PC-3 (cell line): ENCODE data around the gene PPP2R1A. TPM values are rescaled to one million over a fixed set of nuclear protein-coding genes. Genes with fewer than 3 reads are reported as not detected.

ENCODE experiments used
- ATAC-seq: fragments of 200-7000 bp; cut with Tn5 transposase; 2 replicates; pipeline ENCODE4 v1.9.1; 2020; ENCODE audit warnings: mild to moderate bottlenecking, moderate library complexity
- BruUV-seq: library from RNA; stranded (reverse); fragments of 400-500 nt; replicated peaks from 2 replicates; lab custom pipeline; 2021; lab: Mats Ljungman, UMichigan
- CTCF ChIA-PET: fragments of 300-600 bp; sonication (Branson Sonifier 250); formaldehyde crosslinking; loops from one replicate; lab custom pipeline; 2022; ENCODE audit warnings: antibody characterized with exemption; lab: Charles Lee
- POLR2A ChIA-PET: fragments of 300-600 bp; sonication (Branson Sonifier 250); formaldehyde crosslinking; loops from one replicate; lab custom pipeline; 2022; ENCODE audit warnings: antibody characterized with exemption; ENCODE audit not compliant: unreplicated experiment; lab: Charles Lee
- DNase-seq: peaks from one replicate; pipeline ENCODE4 v3.0.0-alpha.2; 2015
- H2AFZ ChIP-seq: fragments of 300-600 bp; sonication (generic); 2 replicates; pipeline ENCODE4 v1.6.0; 2016; ENCODE audit warnings: antibody characterized with exemption, low read length
- H3F3A ChIP-seq: fragments of 300-600 bp; sonication (generic); one replicate; pipeline ENCODE4 v1.6.0; 2017; ENCODE audit warnings: antibody characterized with exemption, low read length, control low read depth, mild to moderate bottlenecking; ENCODE audit not compliant: unreplicated experiment
- H3K27ac ChIP-seq: fragments of 300-600 bp; sonication (generic); 2 replicates; pipeline ENCODE4 v1.5.1; 2016; ENCODE audit warnings: mild to moderate bottlenecking, low read length
- H3K27me3 ChIP-seq: fragments of 300-600 bp; sonication (generic); 2 replicates; pipeline ENCODE4 v1.6.1; 2016; ENCODE audit warnings: low read length, mixed read lengths
- H3K36me3 ChIP-seq: fragments of 300-600 bp; sonication (generic); 2 replicates; pipeline ENCODE4 v1.6.1; 2016; ENCODE audit warnings: low read depth, mixed run types, low read length, mixed read lengths
- H3K4me1 ChIP-seq: fragments of 300-600 bp; sonication (generic); 2 replicates; pipeline ENCODE4 v1.5.1; 2016; ENCODE audit warnings: low read length; ENCODE audit not compliant: insufficient read depth
- H3K4me2 ChIP-seq: fragments of 300-600 bp; sonication (generic); 2 replicates; pipeline ENCODE4 v1.6.0; 2016; ENCODE audit warnings: low read length
- H3K4me3 ChIP-seq: fragments of 300-600 bp; sonication (generic); 2 replicates; pipeline ENCODE4 v1.5.1; 2016; ENCODE audit warnings: mild to moderate bottlenecking, low read length, mixed read lengths
- H3K79me2 ChIP-seq: fragments of 300-600 bp; sonication (generic); 2 replicates; pipeline ENCODE4 v1.6.1; 2017; ENCODE audit warnings: low read length, mixed read lengths
- H3K9ac ChIP-seq: fragments of 300-600 bp; sonication (generic); 2 replicates; pipeline ENCODE4 v1.6.0; 2016; ENCODE audit warnings: mild to moderate bottlenecking, low read length
- H3K9me2 ChIP-seq: fragments of 300-600 bp; sonication (generic); replicated peaks from 2 replicates; pipeline ENCODE4 v1.6.1; 2016; ENCODE audit warnings: mixed run types, low read length, mixed read lengths
- H3K9me3 ChIP-seq: fragments of 300-600 bp; sonication (generic); 2 replicates; pipeline ENCODE4 v1.6.1; 2016; ENCODE audit warnings: low read length, mixed read lengths
- H4K20me1 ChIP-seq: fragments of 300-600 bp; sonication (generic); 2 replicates; pipeline ENCODE4 v1.6.1; 2016; ENCODE audit warnings: low read length, mixed read lengths
- CTCF ChIP-seq: fragments of 300-600 bp; sonication (generic); conservative IDR thresholded peaks from 2 replicates; pipeline ENCODE4 v1.5.1; 2017; ENCODE audit warnings: antibody characterized with exemption, low read depth, mild to moderate bottlenecking, low read length
- EZH2 ChIP-seq: fragments of 300-600 bp; sonication (generic); IDR thresholded peaks from one replicate; pipeline ENCODE4 v1.6.1; 2017; ENCODE audit warnings: antibody characterized with exemption, mild to moderate bottlenecking, low read length; ENCODE audit not compliant: unreplicated experiment
- EZH2phosphoT487 ChIP-seq: fragments of 300-600 bp; sonication (generic); IDR thresholded peaks from 2 replicates; pipeline ENCODE4 v1.6.1; 2018; ENCODE audit warnings: mild to moderate bottlenecking, antibody characterized with exemption, low read length, borderline replicate concordance
- intact Hi-C: fragments of 100-400 bp; cut with micrococcal nuclease; formaldehyde crosslinking; loops from 2 replicates; pipeline ENCODE4 v1.9.0; 2023
- total RNA-seq: library from RNA; depleted of rRNA; stranded (reverse); fragments of >200 nt; gene quantifications from 2 replicates; pipeline ENCODE4 v1.2.3, GENCODE V29; 2014

The PPP2R1A gene
- total RNA-seq, 1 experiment from 2014 or later = 336 TPM

GRCh38 chr19:52142001-52142595 lies 47.8 kb upstream of the PPP2R1A start:
- Histone ChIP-seq H3K27ac (peak overlapping the region; percentile 15), H3K4me1 (peaks cover 7% of the 10 kb centered on the region; the same call in 1 of the 2 replicates), H3K9me2 (no peaks in the 10 kb centered on the region), H3K36me3 (peaks cover 9% of the 10 kb centered on the region; the same call in 1 of the 2 replicates), H3K9me3 (peaks cover 37% of the 10 kb centered on the region), H2AFZ (no peak overlapping the region), H3K27me3 (no peaks in the 10 kb centered on the region), H3K4me2 (no peak overlapping the region), H3K79me2 (peaks cover 18% of the 10 kb centered on the region), H3F3A (no peaks in the 10 kb centered on the region), H3K9ac (no peak overlapping the region), H3K4me3 (no peak overlapping the region), H4K20me1 (no peaks in the 10 kb centered on the region)
- ATAC-seq (no peak), DNase-seq (peak; percentile 61)
- ChIA-PET CTCF (no interaction called here), POLR2A (interaction anchor here (0.6 kb wide), 1 partner anchor 11 kb away, joined by 3 read pairs; no protein-coding TSS in a partner anchor)
- BruUV-seq = no TSS peak
- intact Hi-C loops = no loop called here
- no peak for TF ChIP-seq EZH2
- TF ChIP-seq CTCF = no peak
- no peak for TF ChIP-seq EZH2phosphoT487

- POLR2A ChIA-PET = no interaction called here
Observed at GRCh38 chr19:52148256-52148655, 41.6 kb upstream of the PPP2R1A start.

More at GRCh38 chr19:52148256-52148655, 41.6 kb upstream of the PPP2R1A start:
- no TSS peak for BruUV-seq
- CTCF ChIA-PET = no interaction called here
- intact Hi-C loops = no loop called here
- no peak overlapping the region for H3K4me3 ChIP-seq
- no peak overlapping the region for H3K27ac ChIP-seq
- no peaks in the 10 kb centered on the region for H3F3A ChIP-seq
- H3K36me3 ChIP-seq = peaks cover 10% of the 10 kb centered on the region; the same call in 1 of the 2 replicates
- no peak overlapping the region for H3K4me2 ChIP-seq
- H2AFZ ChIP-seq = no peak overlapping the region
- no peak overlapping the region for H3K9ac ChIP-seq
- no peak for ATAC-seq
- no peaks in the 10 kb centered on the region for H3K27me3 ChIP-seq
- H4K20me1 ChIP-seq = no peaks in the 10 kb centered on the region
- TF ChIP-seq EZH2phosphoT487 (no peak), EZH2 (no peak), CTCF (no peak)
- no peaks in the 10 kb centered on the region for H3K4me1 ChIP-seq
- H3K9me2 ChIP-seq = no peaks in the 10 kb centered on the region
- DNase-seq = no peak
- no peaks in the 10 kb centered on the region for H3K79me2 ChIP-seq
- H3K9me3 ChIP-seq = peaks cover 62% of the 10 kb centered on the region
